Colonic mucosa (tissue), 4 donors: Measurements from ENCODE around the gene LYSMD2. TPM values are rescaled to one million over a fixed set of nuclear protein-coding genes. Genes with fewer than 3 reads are reported as not detected.

ENCODE experiments used
- DNase-seq: peaks from one replicate; pipeline ENCODE4 v3.0.0-alpha.2; 2020
- H3K27ac ChIP-seq: fragments of 200-600 bp; one replicate; pipeline ENCODE4 v1.8.0; 2021
- H3K27me3 ChIP-seq: fragments of 200-600 bp; one replicate; pipeline ENCODE4 v1.8.0; 2021
- H3K36me3 ChIP-seq: fragments of 200-600 bp; one replicate; pipeline ENCODE4 v1.8.0; 2021
- H3K4me1 ChIP-seq: fragments of 200-600 bp; one replicate; pipeline ENCODE4 v1.8.0; 2021; ENCODE audit warnings: mild to moderate bottlenecking
- H3K4me3 ChIP-seq: fragments of 200-600 bp; one replicate; pipeline ENCODE4 v1.8.0; 2021
- H3K9ac ChIP-seq, 2 donors: one replicate each; pipeline ENCODE4 v1.7.0; 2013; ENCODE audit warnings: control low read depth in 2 of 2, low read depth in 2 of 2, low read length in 2 of 2
- H3K9me3 ChIP-seq: fragments of 200-600 bp; one replicate; pipeline ENCODE4 v1.8.0; 2021
- CTCF ChIP-seq: fragments of 200-600 bp; IDR thresholded peaks from one replicate; pipeline ENCODE4 v1.8.0; 2022; ENCODE audit warnings: antibody characterized with exemption, mild to moderate bottlenecking
- intact Hi-C: fragments of 100-400 bp; cut with DNase I; formaldehyde crosslinking; loops from one replicate; pipeline ENCODE4 v1.14.1; 2022
- total RNA-seq, 2 donors: library from RNA; stranded (reverse); fragmentation: NEBNext Ultra II Directional in 1 of 2; extraction: Animal tissue kit (Norgen Biotek cat#: 25700) in 1 of 2; gene quantifications; one replicate each; pipeline ENCODE4 v1.2.1, GENCODE V29; 2021
- donor health status: healthy.
- donor health status: DM: no; HTN: no; CAD: no.
- donor health status: DM: no; HTN: no; CAD: no.

Gene LYSMD2
- total RNA-seq, 2 donors from 2014 or later: 7.1 to 7.8 TPM

- TF ChIP-seq CTCF: no peak
- peak overlapping the region; percentile 41 to 53 for H3K9ac ChIP-seq
- DNase-seq: peak; percentile 45
These were observed 14.5 kb upstream of the LYSMD2 start for GRCh38 chr15:51751697-51752683.

DNA sequence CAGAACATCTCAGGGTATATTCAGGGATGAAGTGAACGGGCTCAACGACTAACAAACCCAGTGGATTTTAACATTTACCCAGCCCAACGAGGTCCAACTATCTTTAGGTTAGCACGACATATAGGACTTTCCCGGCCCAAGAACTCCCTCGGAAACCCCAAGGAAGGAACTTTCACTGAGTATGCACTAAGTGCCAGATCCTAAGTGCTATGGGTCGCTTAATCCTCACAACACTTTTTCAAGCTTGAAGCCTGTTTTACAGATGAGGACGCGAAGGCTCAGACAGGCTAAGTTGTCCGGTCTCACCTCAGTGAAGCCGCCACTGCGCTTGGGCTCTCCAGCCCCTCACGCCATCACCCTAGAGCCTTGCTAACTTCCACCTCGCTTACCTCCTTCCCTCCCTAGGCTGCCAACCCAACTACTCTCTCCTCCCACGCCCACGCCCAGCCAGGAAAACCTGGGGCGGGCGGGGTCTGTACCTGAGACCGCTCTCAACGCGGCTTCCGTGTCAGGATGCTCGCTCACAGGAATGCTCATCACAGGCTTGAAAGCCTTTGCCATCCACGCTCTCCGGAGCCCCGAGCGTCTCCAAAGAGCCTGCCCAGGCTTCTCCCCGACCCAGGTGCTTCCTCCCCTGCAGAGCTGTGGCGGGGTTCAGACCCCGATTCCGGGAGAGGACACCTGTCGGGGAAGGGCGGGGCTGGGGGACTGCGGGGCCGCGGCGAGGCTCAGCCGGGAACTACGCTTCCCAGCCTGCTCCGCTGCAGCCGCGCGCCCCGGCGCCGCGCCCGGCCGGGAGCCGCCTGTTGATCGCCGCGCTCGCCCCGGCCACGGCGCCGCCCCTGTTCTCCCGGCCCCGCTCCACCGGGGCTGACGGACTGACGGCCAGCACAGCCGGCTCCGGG is 13.6 kb upstream of the LYSMD2 start, which contains the start of gene TMOD2:
TSS of gene TMOD2 (plus strand) at position 806 of the 905 bp plus-strand sequence. CDS start 14,845 bp downstream, outside the sequence.
- Histone ChIP-seq H3K9ac (peak within 1 kb of the TSS; percentile 41 to 53), H3K4me3 (peak within 1 kb of the TSS; percentile 61), H3K9me3 (no peaks in the 10 kb centered on the region), H3K27me3 (no peaks in the 10 kb centered on the region), H3K27ac (no peak within 1 kb of the TSS), H3K4me1 (no peaks in the 10 kb centered on the region), H3K36me3 (no peaks in the 10 kb centered on the region)
- DNase-seq: peak; percentile 64
- intact Hi-C loops: no loop called here
- TF ChIP-seq CTCF: no peak

More at GRCh38 chr15:51751697-51752683, 14.5 kb upstream of the LYSMD2 start:
- Histone ChIP-seq H3K36me3 (no peaks in the 10 kb centered on the region), H3K9me3 (no peaks in the 10 kb centered on the region), H3K4me1 (no peaks in the 10 kb centered on the region), H3K27ac (no peak overlapping the region), H3K4me3 (peak overlapping the region; percentile 61), H3K27me3 (no peaks in the 10 kb centered on the region)
- intact Hi-C loops: no loop called here

DNA sequence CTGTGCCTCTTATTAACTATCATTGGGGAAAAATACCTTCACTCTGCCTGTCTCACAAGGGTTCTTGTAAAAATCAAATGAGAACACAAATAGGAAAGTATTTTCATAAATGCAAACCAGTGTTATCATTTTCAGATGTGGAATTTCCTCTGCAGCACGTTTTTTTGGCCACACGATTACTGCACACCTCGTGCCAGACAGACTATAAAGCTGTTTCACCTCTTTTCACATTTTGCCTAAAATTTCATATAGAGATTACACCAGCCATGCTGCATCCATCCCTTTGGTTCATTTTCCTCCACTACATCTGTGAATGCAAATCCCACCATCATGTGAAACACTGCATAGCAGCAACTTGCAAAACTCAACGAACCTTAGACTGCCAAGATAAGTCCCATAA is 12.7 kb upstream of the LYSMD2 start:
- Histone ChIP-seq H3K27ac (no peak overlapping the region), H3K27me3 (no peaks in the 10 kb centered on the region), H3K9ac (no peak overlapping the region), H3K9me3 (no peaks in the 10 kb centered on the region), H3K4me1 (no peaks in the 10 kb centered on the region), H3K4me3 (no peak overlapping the region), H3K36me3 (no peaks in the 10 kb centered on the region)
- TF ChIP-seq CTCF: no peak
- DNase-seq: no peak
- intact Hi-C loops: no loop called here

DNA sequence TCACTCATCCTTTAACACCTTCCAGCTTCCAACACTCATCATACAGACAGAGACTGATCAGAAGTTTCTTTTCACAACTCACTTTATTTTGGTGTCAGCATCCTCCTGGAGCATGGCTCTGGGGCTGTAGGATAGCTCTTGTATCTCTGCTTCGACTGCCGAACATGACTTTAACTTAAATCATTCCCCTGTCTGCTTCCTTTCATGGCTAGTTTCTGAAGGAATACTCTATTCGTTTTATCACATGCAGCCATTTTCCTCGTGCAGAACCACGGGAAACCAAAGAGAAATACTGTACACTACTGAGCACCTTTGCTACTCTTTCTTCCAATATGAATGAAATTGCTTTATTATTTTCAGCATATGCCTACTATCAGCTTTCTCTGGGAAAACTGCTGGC is 11.9 kb upstream of the LYSMD2 start:
- no peak for DNase-seq
- Histone ChIP-seq H3K27ac (no peak overlapping the region), H3K4me3 (no peak overlapping the region), H3K9ac (no peak overlapping the region), H3K27me3 (no peaks in the 10 kb centered on the region), H3K9me3 (no peaks in the 10 kb centered on the region), H3K4me1 (no peaks in the 10 kb centered on the region), H3K36me3 (no peaks in the 10 kb centered on the region)
- intact Hi-C loops: no loop called here
- no peak for TF ChIP-seq CTCF

DNA sequence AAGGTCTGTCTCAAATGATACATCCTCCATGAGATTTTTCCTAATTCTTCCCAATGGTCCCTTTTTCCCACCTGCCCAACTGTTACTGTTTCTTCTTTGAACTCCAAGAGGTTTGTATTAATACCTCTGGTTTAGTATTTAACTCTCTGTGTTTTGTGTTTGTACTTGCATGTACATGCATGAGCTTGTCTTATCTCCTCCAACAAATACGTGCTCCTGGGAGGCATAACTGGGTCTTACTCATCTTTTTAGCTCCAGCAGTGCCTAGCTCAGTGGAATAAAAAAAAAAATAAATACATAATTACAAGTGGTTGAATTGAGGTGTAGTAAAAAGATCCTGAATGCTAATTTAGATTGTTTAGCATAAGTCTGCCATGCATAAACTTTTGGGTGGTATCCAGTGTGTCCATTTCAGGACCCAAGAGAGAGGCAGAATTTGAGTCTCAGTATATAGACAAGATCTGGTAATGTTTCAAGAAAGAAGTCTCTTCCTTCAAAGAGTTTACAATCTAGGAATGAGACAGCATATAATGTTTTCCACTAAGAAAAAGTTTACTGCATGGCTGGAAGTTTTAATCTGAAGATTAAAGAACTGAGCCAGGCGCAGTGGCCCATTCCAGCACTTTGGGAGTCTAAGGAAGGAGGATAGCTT is 1.7 kb upstream of the LYSMD2 start:
- Histone ChIP-seq H3K4me1 (no peaks in the 10 kb centered on the region), H3K27ac (no peak overlapping the region), H3K4me3 (no peak overlapping the region), H3K9me3 (no peaks in the 10 kb centered on the region), H3K9ac (no peak overlapping the region), H3K36me3 (no peaks in the 10 kb centered on the region), H3K27me3 (no peaks in the 10 kb centered on the region)
- TF ChIP-seq CTCF: no peak
- no peak for DNase-seq
- intact Hi-C loops: no loop called here
